Loucy (cell line): ENCODE data around the gene PPP1R26.

Experiments used
- EZH2phosphoT487 ChIP-seq: fragments of 200-600 bp; IDR thresholded peaks from 2 replicates; pipeline ENCODE4 v1.6.1; 2018; ENCODE audit warnings: antibody characterized with exemption, mild to moderate bottlenecking, moderate library complexity, borderline replicate concordance
- TF ChIP-seq, protein P1 (sequence below): fragments of 200-600 bp; sonication (generic); conservative IDR thresholded peaks from 2 replicates; pipeline ENCODE4 v1.5.1; 2014; ENCODE audit warnings: mild to moderate bottlenecking, antibody characterized with exemption, low read length

- TF ChIP-seq, protein P1, sequence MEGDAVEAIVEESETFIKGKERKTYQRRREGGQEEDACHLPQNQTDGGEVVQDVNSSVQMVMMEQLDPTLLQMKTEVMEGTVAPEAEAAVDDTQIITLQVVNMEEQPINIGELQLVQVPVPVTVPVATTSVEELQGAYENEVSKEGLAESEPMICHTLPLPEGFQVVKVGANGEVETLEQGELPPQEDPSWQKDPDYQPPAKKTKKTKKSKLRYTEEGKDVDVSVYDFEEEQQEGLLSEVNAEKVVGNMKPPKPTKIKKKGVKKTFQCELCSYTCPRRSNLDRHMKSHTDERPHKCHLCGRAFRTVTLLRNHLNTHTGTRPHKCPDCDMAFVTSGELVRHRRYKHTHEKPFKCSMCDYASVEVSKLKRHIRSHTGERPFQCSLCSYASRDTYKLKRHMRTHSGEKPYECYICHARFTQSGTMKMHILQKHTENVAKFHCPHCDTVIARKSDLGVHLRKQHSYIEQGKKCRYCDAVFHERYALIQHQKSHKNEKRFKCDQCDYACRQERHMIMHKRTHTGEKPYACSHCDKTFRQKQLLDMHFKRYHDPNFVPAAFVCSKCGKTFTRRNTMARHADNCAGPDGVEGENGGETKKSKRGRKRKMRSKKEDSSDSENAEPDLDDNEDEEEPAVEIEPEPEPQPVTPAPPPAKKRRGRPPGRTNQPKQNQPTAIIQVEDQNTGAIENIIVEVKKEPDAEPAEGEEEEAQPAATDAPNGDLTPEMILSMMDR, result no peak
- TF ChIP-seq EZH2phosphoT487, result no peak
Measured at GRCh38 chr9:135507104-135508035, 27.8 kb downstream of the PPP1R26 start.
